ENCODE data around the gene DHX38. TPM values are rescaled to one million over a fixed set of nuclear protein-coding genes. Genes with fewer than 3 reads are reported as not detected.
A peak's percentile ranks its signal among the peaks of the same experiment; 100 is the strongest.

The DHX38 gene
- total and polyA plus RNA-seq, 2 of the 13 experiments (the other 11 are each of a cell fraction or from before 2014, with no cell fraction given), result 54.4 to 85.9 TPM

GRCh38 chr16:72124761-72125634 lies 31.4 kb downstream of the DHX38 start (continued):
- TF ChIP-seq SAP130 (CRISPR knock-in tag; IDR thresholded peaks at IDR 0.05; ENCODE audit: low read depth), result peak; percentile 37
- no peak for TF ChIP-seq SRSF9 (IDR thresholded peaks at IDR 0.05; ENCODE audit: borderline replicate concordance, insufficient read depth, low read depth, low read length, poor library complexity, severe bottlenecking)
- 0 out of 2 replicates have a peak, but pooled peaks have one; percentile 26 for TF ChIP-seq ZSCAN31 (CRISPR knock-in tag; IDR thresholded peaks at IDR 0.05; ENCODE audit: low read depth)
- TF ChIP-seq ZNF768 (CRISPR knock-in tag; IDR thresholded peaks at IDR 0.05), result no peak
- peak; percentile 46; the same call in 1 of the 2 replicates for TF ChIP-seq FOXP4 (CRISPR knock-in tag; IDR thresholded peaks at IDR 0.05)
- TF ChIP-seq ZNF589 (CRISPR knock-in tag; conservative IDR thresholded peaks at IDR 0.05), result no peak
- TF ChIP-seq DNMT3B (CRISPR knock-in tag; conservative IDR thresholded peaks at IDR 0.05), result no peak
- no peak for TF ChIP-seq THAP11 (CRISPR knock-in tag; IDR thresholded peaks at IDR 0.05)
- no peak for TF ChIP-seq POLR2A (IDR thresholded peaks at IDR 0.05; ENCODE audit: insufficient read depth in 1 of 2, low read depth in 2 of 2, low read length in 2 of 2)
- 0 out of 2 replicates have a peak, but pooled peaks have one; percentile 38 for TF ChIP-seq MXD1 (CRISPR knock-in tag; IDR thresholded peaks at IDR 0.05)
- TF ChIP-seq SPEN (CRISPR knock-in tag; IDR thresholded peaks at IDR 0.05; ENCODE audit: low read depth), result peak; percentile 55; the same call in 1 of the 2 replicates
- 0 out of 2 replicates have a peak, but pooled peaks have one; percentile 36 for TF ChIP-seq ZNF792 (CRISPR knock-in tag; IDR thresholded peaks at IDR 0.05)
- TF ChIP-seq TCF7L2 (IDR thresholded peaks at IDR 0.05; ENCODE audit: low read depth, low read length), result no peak
- no peak for TF ChIP-seq MXI1 (IDR thresholded peaks at IDR 0.05; ENCODE audit: borderline replicate concordance, low read depth, low read length)
- no peak for TF ChIP-seq POLR2AphosphoS2 (IDR thresholded peaks at IDR 0.05; ENCODE audit: low read depth, low read length)
- no peak for TF ChIP-seq ZNF224 (CRISPR knock-in tag; IDR thresholded peaks at IDR 0.05)
- TF ChIP-seq RAD21 (CRISPR knock-in tag; IDR thresholded peaks at IDR 0.05), result peak; percentile 81
- no peak for TF ChIP-seq ZNF121 (CRISPR knock-in tag; IDR thresholded peaks at IDR 0.05)
- no peak for TF ChIP-seq JUNB (CRISPR knock-in tag; IDR thresholded peaks at IDR 0.05; ENCODE audit: borderline replicate concordance)
- TF ChIP-seq NONO (IDR thresholded peaks at IDR 0.05), result no peak
- no peak for TF ChIP-seq NONO (CRISPR knock-in tag; conservative IDR thresholded peaks at IDR 0.05)
- TF ChIP-seq HOXD1 (CRISPR knock-in tag; IDR thresholded peaks at IDR 0.05), result no peak
- TF ChIP-seq ZNF576 (CRISPR knock-in tag; IDR thresholded peaks at IDR 0.05), result no peak
- peak; percentile 95 for TF ChIP-seq CTCF (CRISPR knock-in tag; IDR thresholded peaks at IDR 0.05)
- TF ChIP-seq E2F5 (CRISPR knock-in tag; conservative IDR thresholded peaks at IDR 0.05), result no peak
- no peak; the same call in 1 of the 2 replicates for TF ChIP-seq ZNF891 (CRISPR knock-in tag; IDR thresholded peaks at IDR 0.05)
- 0 out of 2 replicates have a peak, but pooled peaks have one; percentile 4 for TF ChIP-seq GATAD1 (CRISPR knock-in tag; IDR thresholded peaks at IDR 0.05)
